ENCODE results near the gene TMOD1. TPM values are rescaled to one million over a fixed set of nuclear protein-coding genes. Genes with fewer than 3 reads are reported as not detected.

TMOD1 gene
- total and polyA plus RNA-seq, 2 of the 13 experiments (the other 11 are each of a cell fraction or from before 2014, with no cell fraction given), result 0.04 to 0.07 TPM

DNA sequence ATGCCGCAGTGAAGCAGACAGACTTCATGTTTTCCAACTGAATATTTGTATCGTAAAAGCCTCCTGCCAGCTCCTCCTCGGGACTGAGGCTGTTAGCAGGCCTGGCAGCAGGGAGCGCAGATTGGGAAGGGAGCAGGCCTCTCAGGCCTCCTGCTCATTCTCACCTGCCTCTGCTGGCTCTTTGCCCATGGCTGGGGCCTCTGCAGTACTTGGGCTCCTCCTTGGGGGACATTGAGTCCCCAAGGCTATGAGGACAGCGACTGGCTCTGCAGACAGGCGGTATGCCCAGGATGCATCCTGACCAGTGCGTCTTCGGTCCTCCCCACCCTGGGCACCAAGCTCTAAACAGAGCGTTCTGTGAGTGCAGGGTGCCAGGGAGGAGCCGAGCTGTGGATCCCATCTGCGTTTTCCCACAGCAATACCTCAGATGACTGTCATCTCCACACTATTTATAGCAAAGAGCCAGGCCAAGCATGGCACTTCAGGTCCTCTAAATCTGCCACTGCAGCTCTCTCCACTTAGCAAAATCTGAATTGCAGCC lies 93.0 kb downstream of the TMOD1 start (continued):
- TF ChIP-seq NFKBIZ (CRISPR knock-in tag; IDR thresholded peaks at IDR 0.05) (no peak), MED13 (CRISPR knock-in tag; IDR thresholded peaks at IDR 0.05) (no peak), JDP2 (CRISPR knock-in tag; IDR thresholded peaks at IDR 0.05; ENCODE audit: borderline replicate concordance) (no peak)

DNA sequence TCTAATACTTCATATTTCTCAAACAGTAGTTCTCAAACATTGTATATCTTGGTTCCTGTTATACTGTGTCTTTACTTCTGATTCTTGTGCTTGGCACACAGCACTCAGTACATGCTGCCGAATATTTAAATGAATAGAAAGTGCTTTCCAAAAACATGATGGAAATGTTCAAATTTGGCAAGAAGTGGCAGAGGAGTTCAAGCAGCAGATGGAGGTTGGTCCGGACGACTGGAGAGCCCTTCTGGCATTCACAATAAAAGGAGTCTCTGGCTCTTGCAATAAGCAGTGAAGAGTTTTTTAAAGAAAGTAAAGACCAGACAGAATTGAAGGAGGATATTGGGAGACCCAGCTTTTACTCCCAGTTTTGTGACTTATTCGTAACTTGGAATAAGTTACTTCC lies 95.4 kb downstream of the TMOD1 start:
- Histone ChIP-seq H3K36me3 (replicated peaks in 1 of 2; ENCODE audit: control insufficient read depth in 1 of 2, insufficient read depth in 2 of 2, low read length in 2 of 2) (peaks cover 6 to 12% of the 10 kb centered on the region in 2 experiments), H4K20me1 (ENCODE audit: insufficient read depth, low read length) (no peaks in the 10 kb centered on the region), H3K4me2 (ENCODE audit: low read depth, low read length) (no peak overlapping the region), H3K4me1 (ENCODE audit: insufficient read depth, low read length) (peaks cover 6% of the 10 kb centered on the region), H3K9me3 (ENCODE audit: low read length) (no peaks in the 10 kb centered on the region), H3K79me2 (ENCODE audit: insufficient read depth, low read length) (no peaks in the 10 kb centered on the region), H3K9ac (ENCODE audit: insufficient read depth, low read depth, low read length) (no peak overlapping the region), H3K4me3 (replicated peaks in 1 of 3; ENCODE audit: insufficient read depth in 1 of 3, low read depth in 2 of 3, low read length in 3 of 3) (no peak overlapping the region), H3K27me3 (ENCODE audit: control insufficient read depth in 1 of 2, insufficient read depth in 2 of 2, low read length in 2 of 2) (no peaks in the 10 kb centered on the region), H2AFZ (ENCODE audit: low read length) (no peak overlapping the region), H3K27ac (ENCODE audit: extremely low read length, insufficient read depth, low read length) (no peak overlapping the region)
- no peak for ATAC-seq
- in situ Hi-C loops (cut with HindIII; ENCODE audit: extremely low pct_ligation_motif_present, low pct_unique_long_range_greater_than_20kb), result loop anchor here (10.0 kb wide), 1 partner anchor 132 kb away; no protein-coding TSS in a partner anchor
- 61% methylated on average over 4 of the region's 4 CpGs for WGBS (ENCODE audit: low lambda C conversion rate)
- no peak for TF ChIP-seq ZNF615 (CRISPR knock-in tag; IDR thresholded peaks at IDR 0.05; ENCODE audit: borderline replicate concordance)
- no peak for TF ChIP-seq BHLHE40 (IDR thresholded peaks at IDR 0.05; ENCODE audit: low read length)
- no peak for TF ChIP-seq ZEB1 (IDR thresholded peaks at IDR 0.05; ENCODE audit: insufficient replicate concordance, low read depth)
- TF ChIP-seq PHF21A (CRISPR knock-in tag; IDR thresholded peaks at IDR 0.05), result no peak
- TF ChIP-seq IRF2 (CRISPR knock-in tag; IDR thresholded peaks at IDR 0.05), result no peak
- no peak for TF ChIP-seq ZNF607 (CRISPR knock-in tag; IDR thresholded peaks at IDR 0.05; ENCODE audit: borderline replicate concordance)
- DNase-seq (ENCODE audit: low spot score), result no peak
- no peak for FAIRE-seq
- no TSS peak for BruUV-seq (replicated peaks)
- CTCF ChIA-PET (ENCODE audit: low intra/inter-chr PET ratio, low total read pairs), result interaction anchor here (3.4 kb wide), 1 partner anchor 128 kb away, joined by 23 read pairs; no protein-coding TSS in a partner anchor
- intact Hi-C loops (cut with micrococcal nuclease; ENCODE audit: unreplicated experiment), result loop anchor here (5.0 kb wide), 1 partner anchor 740 kb away; no protein-coding TSS in a partner anchor
- POLR2A ChIA-PET, result no interaction called here
